Measurements from ENCODE around the gene RNASEL.
"Not testable (repeated sequence)": the region's sequence is repeated elsewhere in the genome, so short reads cannot be mapped to it uniquely, and the experiment has no call there.

RNASEL gene

DNA sequence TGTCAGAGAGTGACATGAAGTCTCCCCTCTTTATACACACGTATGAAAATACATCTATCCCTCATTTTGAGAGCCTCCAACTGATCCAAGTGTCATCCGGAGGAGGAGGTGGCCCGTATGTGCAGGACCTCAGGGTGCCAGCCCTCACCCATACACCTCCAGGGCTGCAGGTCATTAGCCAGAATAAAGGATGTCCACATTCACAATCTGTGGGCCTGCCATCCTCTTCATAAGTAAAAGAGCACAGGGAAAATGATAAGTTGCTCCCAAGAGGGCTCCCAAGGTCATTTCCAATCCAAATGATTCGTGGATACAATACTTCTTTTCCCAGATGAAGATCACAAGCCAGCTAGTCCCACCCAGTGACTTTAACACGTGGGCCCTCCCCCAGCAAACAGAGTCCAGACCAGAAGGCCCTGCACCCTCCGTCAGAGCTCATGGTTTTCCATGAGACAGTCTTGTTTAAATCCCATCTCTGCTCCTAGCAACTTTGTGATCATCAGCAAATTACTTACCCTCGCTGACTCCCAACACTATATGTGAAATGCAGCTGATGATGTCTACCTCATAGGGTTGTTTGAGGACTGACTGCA lies 28.6 kb downstream of the RNASEL start:
- DNase-seq: no peak

DNA sequence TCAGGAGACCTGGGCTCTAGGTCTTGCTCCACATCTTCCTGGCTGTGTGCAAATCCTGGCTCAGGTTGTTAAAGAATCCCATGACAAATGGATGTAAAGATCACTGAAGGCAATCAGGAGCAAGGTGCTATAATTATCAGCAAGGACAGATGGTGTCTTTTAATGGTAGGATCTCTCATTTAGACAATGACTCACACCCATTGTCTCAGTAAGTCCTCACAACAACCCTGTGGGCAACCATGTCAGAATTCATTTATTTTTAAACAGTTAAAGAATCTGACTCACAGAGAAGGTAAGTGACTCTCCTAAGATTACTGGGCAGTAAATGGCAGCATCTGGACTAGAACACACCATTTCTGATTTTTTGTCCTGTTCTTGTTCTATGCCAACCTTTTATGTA lies 32.8 kb downstream of the RNASEL start:
- no peak for DNase-seq

DNA sequence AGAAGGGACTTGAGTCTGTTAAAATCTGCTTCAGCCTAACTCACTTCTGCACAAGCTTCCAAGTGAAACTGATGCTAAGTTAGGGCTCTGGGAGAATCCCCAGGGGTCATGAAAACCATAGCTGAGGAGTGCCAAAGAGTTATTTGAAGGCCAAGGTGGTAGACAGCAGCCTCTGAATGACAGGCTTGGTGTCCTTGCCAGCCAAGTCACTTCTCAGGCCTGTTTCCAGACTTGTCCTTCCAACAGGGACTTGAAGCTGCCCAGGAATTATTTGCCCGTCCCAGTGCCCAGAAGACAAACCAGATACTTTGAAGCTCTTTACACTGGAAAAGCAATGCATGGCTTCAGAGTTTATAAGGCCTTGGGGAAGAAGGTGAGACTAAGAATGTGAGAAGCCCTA lies 33.6 kb downstream of the RNASEL start:
- DNase-seq: no peak

DNA sequence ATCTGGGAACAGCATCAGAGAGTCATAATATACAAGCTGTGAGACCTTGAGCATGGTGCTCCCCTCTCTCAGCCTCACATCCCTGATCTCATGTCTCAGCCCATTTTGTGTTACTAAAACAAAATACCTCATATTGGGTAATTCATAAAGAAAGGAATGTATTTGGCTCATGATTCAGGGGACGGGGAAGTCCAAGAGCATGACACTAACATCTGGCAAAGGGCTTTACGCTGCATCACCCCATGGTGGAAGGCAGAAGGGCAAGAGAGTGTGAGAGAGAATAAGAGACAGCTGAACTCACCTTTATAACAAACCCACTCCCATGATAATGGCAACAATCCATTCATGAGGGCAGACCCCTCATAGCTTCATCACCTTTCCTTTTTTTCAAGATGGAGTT lies 36.5 kb downstream of the RNASEL start:
- DNase-seq: no peak

DNA sequence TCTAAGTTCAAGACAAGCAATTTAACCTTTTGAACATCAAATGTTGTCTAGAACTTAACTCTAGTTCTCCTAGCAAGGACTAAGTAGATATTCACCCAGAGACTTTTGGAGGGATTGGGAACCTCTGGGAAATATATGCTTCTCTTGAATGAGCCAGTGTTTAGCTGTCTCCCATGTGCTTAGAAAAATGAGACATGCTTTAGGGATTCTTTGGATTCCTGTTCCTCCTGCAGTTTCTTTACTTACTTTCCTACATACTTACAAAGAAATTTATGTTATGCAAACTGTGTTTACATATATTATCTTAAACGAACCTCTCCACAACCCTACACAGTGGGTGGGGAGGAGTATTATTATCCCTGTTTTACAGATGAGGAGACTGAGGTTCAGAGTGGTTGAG lies 39.2 kb downstream of the RNASEL start:
- no peak for DNase-seq

DNA sequence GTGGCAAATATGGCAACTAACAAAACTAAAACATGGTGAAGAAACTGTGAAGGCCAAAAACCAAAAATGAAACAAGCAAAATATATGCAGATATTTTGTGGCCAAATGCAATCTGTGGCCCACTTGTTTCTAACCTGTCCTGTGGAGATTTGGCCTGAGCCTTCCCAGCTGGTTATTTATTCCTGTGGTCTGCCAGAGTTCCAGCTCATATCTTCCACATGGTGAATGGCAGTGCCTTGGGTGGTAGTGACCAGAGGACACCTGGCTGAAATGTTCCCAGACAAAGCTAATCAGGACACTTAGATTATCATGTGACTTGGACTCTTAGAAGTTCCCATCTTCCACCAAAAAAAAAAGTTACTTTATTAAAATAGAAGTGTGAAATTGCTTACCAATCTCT lies 39.7 kb downstream of the RNASEL start:
- DNase-seq: no peak

DNA sequence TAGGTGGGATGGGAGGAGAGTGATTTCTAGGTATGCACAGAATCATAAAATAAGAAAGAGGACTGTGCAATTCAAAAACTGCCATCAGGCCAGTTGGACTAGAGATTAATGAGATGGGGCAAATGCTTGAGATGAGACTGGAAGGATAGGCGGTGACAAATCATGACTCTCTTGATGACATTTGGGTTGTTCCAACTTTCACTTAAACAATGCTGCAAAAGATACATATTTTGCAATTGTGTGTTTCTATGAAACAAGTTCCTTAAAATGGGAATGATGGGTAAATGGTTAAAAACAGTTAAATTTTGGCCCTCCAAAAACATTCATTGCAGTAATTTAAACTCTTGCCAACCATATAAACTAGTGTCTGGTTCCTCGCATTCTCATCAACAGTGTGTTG lies 55.2 kb downstream of the RNASEL start:
- DNase-seq: no peak

DNA sequence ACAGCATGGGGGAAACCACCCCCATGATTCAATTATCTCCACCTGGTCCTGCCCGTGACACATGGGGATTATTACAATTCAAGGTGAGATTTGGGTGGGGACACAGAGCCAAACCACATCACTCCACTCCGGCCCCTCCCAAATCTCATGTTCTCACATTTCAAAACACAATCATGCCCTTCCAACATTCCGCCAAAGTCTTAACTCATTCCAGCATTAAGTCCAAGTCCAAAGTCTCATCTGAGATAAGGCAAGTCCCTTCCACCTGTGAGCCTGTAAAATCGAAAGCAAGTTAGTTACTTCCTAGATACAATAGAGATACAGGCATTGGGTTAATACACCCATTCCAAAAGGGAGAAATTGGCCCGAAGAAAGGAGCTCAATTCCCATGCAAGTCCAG lies 60.9 kb downstream of the RNASEL start:
- not testable (repeated sequence) for DNase-seq

DNA sequence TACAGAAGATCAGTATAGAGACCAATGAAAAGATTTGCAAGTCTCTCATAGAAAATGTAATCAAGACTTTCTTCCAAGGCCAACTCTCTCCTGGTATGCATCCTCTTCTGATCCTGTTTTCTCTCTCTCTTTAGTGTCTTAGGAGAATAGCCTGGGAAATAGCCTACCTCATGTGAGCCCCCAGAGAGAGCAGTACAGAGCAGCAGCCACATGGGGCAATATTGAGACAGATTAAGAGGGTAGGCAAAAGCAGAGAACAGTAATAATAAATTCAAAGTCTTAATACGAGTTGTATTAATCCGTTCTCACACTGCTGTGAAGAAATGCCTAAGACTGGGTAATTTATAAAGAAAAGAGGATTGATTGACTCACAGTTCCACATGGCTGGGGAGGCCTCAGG lies 61.4 kb downstream of the RNASEL start:
- DNase-seq: no peak

DNA sequence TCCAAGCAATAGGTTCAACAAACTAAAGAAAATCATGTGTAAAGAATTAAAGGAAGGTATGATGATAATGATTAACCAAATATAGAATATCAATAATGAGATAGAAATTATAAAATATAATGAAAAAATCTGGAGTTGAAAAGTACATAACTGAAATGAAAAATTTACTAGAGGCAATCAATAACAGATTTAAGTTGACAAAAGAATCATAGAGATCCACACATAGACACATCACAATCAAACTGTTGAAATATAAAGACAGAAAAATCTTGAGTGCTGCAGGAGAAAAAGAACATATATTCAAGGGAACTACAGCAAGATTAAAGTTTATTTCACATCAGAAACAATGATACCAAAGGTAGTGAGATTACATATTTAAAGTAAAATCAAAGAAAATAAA lies 63.7 kb downstream of the RNASEL start:
- no peak for DNase-seq
